HG03095 (cell line): ENCODE results near the gene LTBP2.
A peak's percentile ranks its signal among the peaks of the same experiment; 100 is the strongest.

ENCODE experiments used
- ATAC-seq: cut with Tn5 transposase; IDR thresholded peaks from one replicate; pipeline ENCODE4 v1.9.1; 2021; ENCODE audit warnings: moderate library complexity; ENCODE audit not compliant: unreplicated experiment

Gene LTBP2

GRCh38 chr14:74493343-74494261 is 118.4 kb downstream of the LTBP2 start, which contains the start of gene ISCA2:
Gene ISCA2, plus strand, starts transcription at chr14:74493765. Its CDS starts 10 bp downstream, at chr14:74493775.
- peak; percentile 81 for ATAC-seq

GRCh38 chr14:74492776-74493342 is 119.2 kb downstream of the LTBP2 start, which contains the start of gene NPC2:
Gene NPC2, minus strand, starts transcription at chr14:74493305. Its CDS starts 31 bp downstream, at chr14:74493274.
- ATAC-seq, result peak; percentile 3

DNA sequence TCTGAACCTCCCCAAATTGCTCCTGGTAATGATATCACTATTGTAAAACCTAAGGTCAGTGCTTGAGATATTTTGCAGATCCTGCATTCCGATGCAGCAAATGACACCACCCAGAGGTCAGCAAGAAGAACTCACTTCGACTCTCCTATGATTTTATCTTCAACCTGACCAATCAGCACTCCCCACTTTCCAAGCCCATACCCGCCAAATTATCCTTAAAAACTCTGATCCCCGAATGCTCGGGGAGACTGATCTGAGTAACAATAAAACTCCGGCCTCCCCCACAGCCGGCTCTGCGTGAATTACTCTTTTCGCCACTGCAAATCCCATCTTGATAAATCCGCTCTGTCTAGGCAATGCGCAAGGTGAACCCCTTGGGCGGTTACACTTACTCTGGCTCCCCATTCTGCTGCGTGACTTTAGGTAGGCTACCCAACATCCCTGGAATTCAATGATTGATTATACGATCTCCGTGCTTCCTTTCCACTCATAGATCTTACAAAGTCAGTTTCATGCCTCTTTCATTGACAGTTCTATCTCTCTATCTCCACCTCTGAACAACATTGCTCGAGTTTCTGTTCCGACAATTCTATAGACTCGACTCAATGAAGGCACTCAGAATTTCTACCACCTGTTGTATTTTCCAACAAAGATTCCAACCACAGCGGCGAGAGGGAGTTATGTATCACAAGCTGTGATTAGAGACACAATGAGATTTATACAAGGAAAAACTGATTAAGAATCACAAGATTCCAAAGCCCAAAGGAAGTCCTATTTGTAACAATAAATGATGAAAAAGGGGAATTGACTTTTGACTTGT is 119.9 kb downstream of the LTBP2 start:
- ATAC-seq, result no peak

DNA sequence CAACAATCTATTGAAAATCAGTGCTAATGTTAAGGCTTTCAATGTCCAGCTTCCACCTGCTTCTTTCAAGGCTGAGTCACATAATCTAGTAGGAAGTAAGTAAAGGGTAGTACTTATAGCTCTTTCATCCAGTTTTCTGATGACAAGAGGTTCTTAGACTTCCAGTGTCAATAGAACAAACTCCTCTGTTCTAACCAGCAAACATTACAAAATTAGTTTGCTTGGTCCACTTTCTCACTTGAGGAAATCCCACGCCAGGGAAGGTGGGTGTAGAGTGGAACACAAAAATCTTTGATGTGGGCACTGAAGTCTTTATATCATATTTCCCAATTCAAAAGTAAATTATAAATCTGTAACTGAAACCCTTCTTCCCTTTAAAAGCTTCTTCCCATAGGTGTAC is 121.6 kb downstream of the LTBP2 start:
- no peak for ATAC-seq

DNA sequence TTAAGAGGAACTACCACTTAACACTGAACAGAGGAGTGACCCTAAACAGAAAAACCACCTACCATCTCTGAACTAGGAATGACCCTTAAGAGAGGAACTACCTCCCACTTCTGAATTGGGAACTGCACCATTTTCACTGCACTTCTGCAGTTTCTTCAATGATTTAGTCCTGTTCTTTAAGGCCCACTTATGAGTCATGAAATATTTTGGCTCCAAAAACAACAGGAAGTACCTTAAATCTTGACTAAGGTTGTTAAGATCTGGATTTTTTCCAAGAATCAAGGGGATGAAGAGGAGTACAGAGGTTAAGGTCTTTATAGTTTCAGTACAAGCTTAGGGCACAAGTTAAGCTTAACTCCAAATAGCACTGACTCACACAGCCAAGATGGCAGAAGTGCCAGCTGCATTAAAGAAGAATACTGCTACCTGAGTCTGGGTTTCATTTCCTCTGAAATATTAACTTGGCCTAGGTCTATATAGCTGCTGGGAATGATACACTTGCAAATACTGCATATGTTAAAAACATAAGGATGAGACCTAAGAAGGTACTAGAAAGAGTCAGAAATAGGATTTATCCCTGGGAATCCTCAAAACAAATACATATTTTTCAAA is 123.1 kb downstream of the LTBP2 start:
- no peak for ATAC-seq

DNA sequence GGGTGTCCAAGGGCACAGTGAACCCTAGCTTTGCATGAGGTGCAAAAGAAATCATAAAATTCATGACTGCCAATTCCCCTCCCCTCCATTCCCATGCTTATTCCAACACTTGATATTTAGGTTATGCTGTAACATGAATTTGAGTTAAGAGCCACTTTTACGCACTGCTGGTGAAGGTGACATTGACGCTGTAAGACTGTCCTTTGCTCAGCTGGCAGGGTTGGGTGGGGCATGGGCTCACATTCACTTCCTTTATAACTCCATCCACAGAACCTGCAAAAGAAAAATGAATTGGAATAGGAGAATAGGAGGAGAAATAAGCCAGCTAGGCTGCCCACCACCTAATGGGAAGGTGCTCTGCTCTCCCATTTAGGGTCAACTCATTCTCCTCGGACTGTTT is 125.9 kb downstream of the LTBP2 start:
- ATAC-seq, result no peak

GRCh38 chr14:74483321-74483720 is 128.7 kb downstream of the LTBP2 start:
- no peak for ATAC-seq

GRCh38 chr14:74482571-74482970 is 129.5 kb downstream of the LTBP2 start:
- ATAC-seq, result no peak

GRCh38 chr14:74480046-74480445 is 132.0 kb downstream of the LTBP2 start:
- ATAC-seq, result no peak

- no peak for ATAC-seq
Observed at GRCh38 chr14:74478996-74479635, 132.9 kb downstream of the LTBP2 start.

DNA sequence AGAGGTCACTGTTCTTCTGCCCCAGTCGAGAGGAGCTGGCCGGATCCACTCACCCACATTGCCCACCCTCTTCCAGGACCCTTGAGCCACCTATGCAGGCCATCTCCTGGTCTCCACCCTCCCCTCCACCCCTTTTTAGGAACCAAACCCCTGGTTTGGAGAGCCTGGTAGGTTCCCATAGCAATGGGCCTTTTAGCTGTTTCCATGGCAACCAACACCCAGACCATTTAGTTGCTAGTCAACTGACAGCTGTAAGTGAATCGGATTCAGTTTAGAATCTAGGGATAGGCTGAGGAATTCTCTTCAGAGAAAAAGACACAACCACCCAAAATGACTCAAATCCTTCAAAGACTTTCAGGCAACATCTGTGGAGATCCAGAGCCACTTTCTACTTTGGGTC is 135.4 kb downstream of the LTBP2 start:
- ATAC-seq, result no peak

DNA sequence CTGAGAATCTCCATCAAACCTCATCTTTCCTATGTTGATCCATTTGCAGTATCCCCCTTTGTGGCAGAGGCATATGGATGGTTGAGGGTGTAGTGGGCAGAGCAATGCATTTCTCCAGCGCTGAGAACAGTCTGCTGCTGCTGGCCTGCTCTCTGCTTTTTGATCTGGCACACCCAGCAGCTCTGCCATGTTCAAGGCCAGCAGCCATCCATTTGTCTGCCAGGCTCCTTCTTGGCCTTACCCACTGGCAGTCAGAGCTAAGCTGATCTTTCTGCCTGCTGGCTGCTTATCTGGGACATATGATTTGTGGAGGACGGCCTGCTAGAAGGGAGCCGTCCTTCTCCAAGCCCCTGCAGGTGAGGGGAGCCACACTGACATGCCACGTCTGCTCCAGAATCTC is 135.9 kb downstream of the LTBP2 start:
- ATAC-seq, result no peak

GRCh38 chr14:74475678-74476077 is 136.4 kb downstream of the LTBP2 start:
- ATAC-seq, result no peak

DNA sequence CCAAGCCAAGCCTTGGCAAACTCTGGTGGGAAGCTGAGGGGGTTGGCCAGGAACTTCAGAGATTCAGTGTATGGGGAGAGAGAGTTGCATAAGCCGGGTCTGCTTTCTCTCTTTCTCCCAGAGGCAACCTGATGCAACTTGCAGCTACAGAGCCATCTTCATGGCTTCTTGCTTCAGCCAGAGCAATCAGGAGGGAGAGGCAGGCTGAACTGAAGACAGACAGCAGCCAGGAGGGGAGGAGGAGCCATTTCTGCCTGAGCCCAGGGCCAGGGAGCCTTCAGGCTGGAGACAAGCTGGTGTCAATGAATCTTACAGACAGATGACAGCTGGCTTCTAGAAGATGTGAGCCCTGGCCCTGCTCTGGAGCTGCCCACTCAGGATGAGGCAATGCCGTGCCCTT is 137.7 kb downstream of the LTBP2 start:
- no peak for ATAC-seq

GRCh38 chr14:74472601-74473000 is 139.4 kb downstream of the LTBP2 start:
- no peak for ATAC-seq

DNA sequence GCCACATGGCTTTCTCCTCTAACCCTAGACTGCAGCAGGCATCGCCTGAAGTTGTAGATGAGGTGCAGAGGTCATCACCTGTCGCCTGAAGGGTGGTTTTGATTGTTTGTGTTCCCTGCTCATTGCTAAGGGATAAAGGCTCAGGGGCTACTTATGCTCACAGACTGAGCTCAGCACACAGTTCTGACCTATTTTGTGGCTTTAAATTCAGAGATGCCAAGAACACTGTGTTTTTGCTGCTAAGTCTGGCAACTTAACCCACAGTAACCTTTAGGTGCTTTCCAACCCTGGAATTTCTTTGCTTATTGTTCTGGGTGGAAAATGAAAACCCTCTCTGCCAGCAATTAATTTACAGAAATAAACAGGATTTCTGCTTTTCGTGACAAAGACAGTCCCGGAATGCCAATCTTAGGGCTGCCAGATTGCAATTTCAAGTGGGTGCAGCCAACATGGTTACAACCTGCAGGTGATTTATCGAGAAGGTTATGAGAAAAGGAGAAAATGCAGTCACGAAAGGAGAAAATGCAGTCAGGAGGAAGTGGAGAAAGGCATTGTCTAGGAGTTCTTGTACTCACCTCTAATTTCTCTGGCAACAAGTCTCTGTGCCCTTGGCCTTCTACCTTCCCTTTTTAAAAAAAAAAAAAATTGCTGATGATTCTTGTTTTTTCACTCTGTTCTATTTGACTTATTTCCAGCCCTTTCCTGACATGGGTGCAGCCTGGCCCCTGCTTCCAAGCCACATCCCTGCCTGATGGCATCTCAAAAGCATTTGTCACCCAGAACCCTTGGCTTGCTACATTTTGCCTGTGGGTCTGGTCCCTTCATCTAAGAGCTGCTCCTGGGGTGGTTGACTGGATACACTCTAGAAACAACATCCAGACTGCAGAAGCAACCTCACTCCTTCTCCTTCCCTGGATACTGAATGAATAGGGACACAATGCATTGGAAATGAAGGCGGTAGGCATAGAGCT is 142.2 kb downstream of the LTBP2 start:
- no peak for ATAC-seq

GRCh38 chr14:74468513-74468912 is 143.5 kb downstream of the LTBP2 start:
- ATAC-seq, result no peak

DNA sequence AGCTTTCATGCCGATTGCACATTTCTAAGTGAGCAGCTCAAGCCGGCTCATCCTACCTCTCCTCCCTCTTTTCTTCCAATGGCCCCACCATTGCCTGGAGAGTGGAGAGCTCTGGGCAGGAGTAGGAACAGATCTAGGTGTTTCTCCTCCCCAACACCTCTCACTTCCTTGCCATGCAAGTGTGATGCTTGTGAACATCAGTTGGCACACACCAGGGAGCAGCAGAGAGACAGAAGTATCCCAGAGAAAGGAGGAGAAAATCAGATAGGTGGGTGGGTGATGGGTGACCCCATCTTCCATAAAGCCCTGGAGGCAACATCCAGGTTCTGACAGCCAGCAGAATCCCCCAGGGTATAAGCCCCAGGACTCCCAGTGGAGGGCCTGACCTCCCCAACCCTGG is 146.7 kb downstream of the LTBP2 start:
- no peak for ATAC-seq

- no peak for ATAC-seq
Observed at GRCh38 chr14:74464785-74465184, 147.3 kb downstream of the LTBP2 start.
